ENCODE data around the gene AGRP. TPM values are rescaled to one million over a fixed set of nuclear protein-coding genes. Genes with fewer than 3 reads are reported as not detected.
A peak's percentile ranks its signal among the peaks of the same experiment; 100 is the strongest.

Gene AGRP
- total RNA-seq, 1 donor from 2014 or later: not detected

GRCh38 chr16:67528222-67528869, 45.0 kb upstream of the AGRP start, which contains the start of gene RIPOR1:
TSS of gene RIPOR1 (plus strand) at chr16:67528829. CDS start at chr16:67538447, 9,618 bp downstream.
- no peaks in the 10 kb centered on the region for H3K27me3 ChIP-seq (ENCODE audit: low read depth)
- no peaks in the 10 kb centered on the region for H3K9me3 ChIP-seq (replicated peaks)
- peaks cover 68% of the 10 kb centered on the region for H3K4me1 ChIP-seq
- peak within 1 kb of the TSS; percentile 95 for H3K27ac ChIP-seq (replicated peaks)
- DNase-seq: peak; percentile 75
- intact Hi-C loops (cut with micrococcal nuclease): no loop called here
- H3K4me3 ChIP-seq: peak within 1 kb of the TSS; percentile 88
- no peak for TF ChIP-seq CTCF (IDR thresholded peaks at IDR 0.05; ENCODE audit: borderline replicate concordance)
- H3K36me3 ChIP-seq: no peaks in the 10 kb centered on the region

- H3K4me1 ChIP-seq: peaks cover 55% of the 10 kb centered on the region
- no peaks in the 10 kb centered on the region for H3K27me3 ChIP-seq (ENCODE audit: low read depth)
- DNase-seq: no peak
These were observed 42.9 kb upstream of the AGRP start for GRCh38 chr16:67526149-67526791.

GRCh38 chr16:67525176-67525860, 42.0 kb upstream of the AGRP start:
- no peak for TF ChIP-seq CTCF (IDR thresholded peaks at IDR 0.05; ENCODE audit: borderline replicate concordance)
- peaks cover 46% of the 10 kb centered on the region for H3K4me1 ChIP-seq
- H3K9me3 ChIP-seq (replicated peaks): no peaks in the 10 kb centered on the region
- no peak overlapping the region for H3K27ac ChIP-seq (replicated peaks)
- no peaks in the 10 kb centered on the region for H3K27me3 ChIP-seq (ENCODE audit: low read depth)
- intact Hi-C loops (cut with micrococcal nuclease): no loop called here
- no peaks in the 10 kb centered on the region for H3K36me3 ChIP-seq
- H3K4me3 ChIP-seq: no peak overlapping the region
- no peak for DNase-seq

More at GRCh38 chr16:67526149-67526791, 42.9 kb upstream of the AGRP start:
- Histone ChIP-seq H3K4me3 (no peak overlapping the region), H3K36me3 (no peaks in the 10 kb centered on the region), H3K9me3 (replicated peaks) (no peaks in the 10 kb centered on the region), H3K27ac (replicated peaks) (no peak overlapping the region)
- intact Hi-C loops (cut with micrococcal nuclease): no loop called here
- TF ChIP-seq CTCF (IDR thresholded peaks at IDR 0.05; ENCODE audit: borderline replicate concordance): no peak

- H3K27ac ChIP-seq (replicated peaks): peak overlapping the region; percentile 93
- H3K4me1 ChIP-seq: peaks cover 20% of the 10 kb centered on the region
- peak; percentile 77 for TF ChIP-seq CTCF (IDR thresholded peaks at IDR 0.05; ENCODE audit: borderline replicate concordance)
- intact Hi-C loops (cut with micrococcal nuclease): no loop called here
- peak; percentile 94 for DNase-seq
- H3K27me3 ChIP-seq (ENCODE audit: low read depth): no peaks in the 10 kb centered on the region
- H3K36me3 ChIP-seq: no peaks in the 10 kb centered on the region
- H3K9me3 ChIP-seq (replicated peaks): no peaks in the 10 kb centered on the region
- H3K4me3 ChIP-seq: peak overlapping the region; percentile 63
These were observed 37.9 kb upstream of the AGRP start for GRCh38 chr16:67521095-67521804.

GRCh38 chr16:67519242-67519641, 35.9 kb upstream of the AGRP start:
- no peak for TF ChIP-seq CTCF (IDR thresholded peaks at IDR 0.05; ENCODE audit: borderline replicate concordance)
- no peak for DNase-seq
- intact Hi-C loops (cut with micrococcal nuclease): no loop called here
- Histone ChIP-seq H3K27me3 (ENCODE audit: low read depth) (no peaks in the 10 kb centered on the region), H3K36me3 (no peaks in the 10 kb centered on the region), H3K4me1 (peaks cover 14% of the 10 kb centered on the region), H3K27ac (replicated peaks) (no peak overlapping the region), H3K9me3 (replicated peaks) (no peaks in the 10 kb centered on the region), H3K4me3 (no peak overlapping the region)

Data from left ventricle myocardium inferior (tissue), 1 donor.